ENCODE results near the gene POLL. TPM values are rescaled to one million over a fixed set of nuclear protein-coding genes. Genes with fewer than 3 reads are reported as not detected.

The POLL gene
- total and polyA plus RNA-seq, 8 donors = 18.2 to 81.1 (median 30.6) TPM

- TF ChIP-seq, protein P1, sequence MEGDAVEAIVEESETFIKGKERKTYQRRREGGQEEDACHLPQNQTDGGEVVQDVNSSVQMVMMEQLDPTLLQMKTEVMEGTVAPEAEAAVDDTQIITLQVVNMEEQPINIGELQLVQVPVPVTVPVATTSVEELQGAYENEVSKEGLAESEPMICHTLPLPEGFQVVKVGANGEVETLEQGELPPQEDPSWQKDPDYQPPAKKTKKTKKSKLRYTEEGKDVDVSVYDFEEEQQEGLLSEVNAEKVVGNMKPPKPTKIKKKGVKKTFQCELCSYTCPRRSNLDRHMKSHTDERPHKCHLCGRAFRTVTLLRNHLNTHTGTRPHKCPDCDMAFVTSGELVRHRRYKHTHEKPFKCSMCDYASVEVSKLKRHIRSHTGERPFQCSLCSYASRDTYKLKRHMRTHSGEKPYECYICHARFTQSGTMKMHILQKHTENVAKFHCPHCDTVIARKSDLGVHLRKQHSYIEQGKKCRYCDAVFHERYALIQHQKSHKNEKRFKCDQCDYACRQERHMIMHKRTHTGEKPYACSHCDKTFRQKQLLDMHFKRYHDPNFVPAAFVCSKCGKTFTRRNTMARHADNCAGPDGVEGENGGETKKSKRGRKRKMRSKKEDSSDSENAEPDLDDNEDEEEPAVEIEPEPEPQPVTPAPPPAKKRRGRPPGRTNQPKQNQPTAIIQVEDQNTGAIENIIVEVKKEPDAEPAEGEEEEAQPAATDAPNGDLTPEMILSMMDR (IDR thresholded peaks at IDR 0.05) = no peak
- Histone ChIP-seq H3K9me3 (no peaks in the 10 kb centered on the region), H3K4me3 (no peak overlapping the region), H3K27ac (no peak overlapping the region), H3K27me3 (no peaks in the 10 kb centered on the region), H3K36me3 (peaks cover 0 to 16% (median 0%) of the 10 kb centered on the region in 3 donors), H3K4me1 (no peaks in the 10 kb centered on the region)
- no peak for ATAC-seq
- FAIRE-seq = no peak
- DNase-seq = no peak
- intact Hi-C loops (cut with DNase I) = loop anchor here in 1 of 3 donors (10.0 kb wide), 2 partner anchors 303 to 363 kb away; no protein-coding TSS in a partner anchor
- WGBS, 2 donors = 86 to 92% methylated on average over 5 of the region's 5 CpGs
Observed at GRCh38 chr10:101578192-101578591, 9.9 kb downstream of the POLL start.

DNA sequence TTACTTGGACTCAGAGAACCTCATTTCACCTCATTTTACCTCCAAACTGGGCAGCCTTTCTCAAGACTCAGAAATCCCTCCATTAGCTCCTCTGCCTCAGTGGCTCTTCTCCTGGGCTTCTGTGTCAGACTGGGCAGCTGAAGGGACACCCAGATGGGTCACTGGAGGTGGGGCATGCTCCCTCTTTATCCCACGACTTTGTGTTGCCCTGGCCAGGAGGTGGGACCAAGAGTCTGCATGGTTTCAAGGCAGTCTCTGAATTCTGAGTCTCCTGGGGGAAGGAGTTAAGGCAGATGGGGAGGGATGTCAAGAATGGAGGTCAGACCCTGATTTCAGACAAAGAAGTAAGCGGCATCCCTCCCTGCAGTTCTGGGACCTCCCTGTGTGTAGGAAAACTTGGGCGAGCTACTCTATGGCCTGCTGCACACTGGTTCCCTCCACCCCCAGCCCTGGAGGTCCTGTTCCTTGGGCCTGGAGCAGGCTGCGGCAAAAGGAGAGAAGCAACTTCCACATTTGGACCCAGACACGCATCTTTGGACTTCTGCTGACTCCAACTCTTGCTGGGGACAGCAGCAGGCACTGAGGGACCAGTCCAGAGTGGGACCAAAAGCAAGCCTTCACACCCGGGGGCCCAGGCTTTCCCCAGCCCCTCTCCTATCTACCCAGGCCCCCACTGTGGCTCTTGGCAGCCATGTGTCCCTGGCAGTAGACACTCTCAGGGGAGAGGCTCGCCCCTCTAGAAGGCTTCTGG, 10.8 kb downstream of the POLL start:
- no peak for ATAC-seq
- DNase-seq = no peak
- Histone ChIP-seq H3K4me3 (no peak overlapping the region), H3K4me1 (no peaks in the 10 kb centered on the region), H3K9me3 (no peaks in the 10 kb centered on the region), H3K27me3 (no peaks in the 10 kb centered on the region), H3K27ac (no peak overlapping the region), H3K36me3 (peaks cover 0 to 16% (median 0%) of the 10 kb centered on the region in 3 donors)
- intact Hi-C loops (cut with DNase I) = loop anchor here in 1 of 3 donors (10.0 kb wide), 2 partner anchors 302 to 362 kb away; no protein-coding TSS in a partner anchor
- TF ChIP-seq, protein P1 (IDR thresholded peaks at IDR 0.05) = no peak
- 86 to 89% methylated on average over 7 of the region's 7 CpGs for WGBS, 2 donors
- FAIRE-seq = no peak

- TF ChIP-seq, protein P1 (IDR thresholded peaks at IDR 0.05) = no peak
- H3K27me3 ChIP-seq = no peaks in the 10 kb centered on the region
- no peak for ATAC-seq
- intact Hi-C loops (cut with DNase I) = loop anchor here in 1 of 3 donors (10.0 kb wide), 2 partner anchors 302 to 362 kb away; no protein-coding TSS in a partner anchor
- no peaks in the 10 kb centered on the region for H3K9me3 ChIP-seq
- WGBS, 2 donors = 89 to 91% methylated on average over 7 of the region's 7 CpGs
- H3K27ac ChIP-seq = no peak overlapping the region
- no peak for DNase-seq
- H3K36me3 ChIP-seq = peaks cover 0 to 16% (median 0%) of the 10 kb centered on the region in 3 donors
- no peak for FAIRE-seq
- no peaks in the 10 kb centered on the region for H3K4me1 ChIP-seq
- H3K4me3 ChIP-seq = no peak overlapping the region
Observed at GRCh38 chr10:101576211-101576863, 11.7 kb downstream of the POLL start.

DNA sequence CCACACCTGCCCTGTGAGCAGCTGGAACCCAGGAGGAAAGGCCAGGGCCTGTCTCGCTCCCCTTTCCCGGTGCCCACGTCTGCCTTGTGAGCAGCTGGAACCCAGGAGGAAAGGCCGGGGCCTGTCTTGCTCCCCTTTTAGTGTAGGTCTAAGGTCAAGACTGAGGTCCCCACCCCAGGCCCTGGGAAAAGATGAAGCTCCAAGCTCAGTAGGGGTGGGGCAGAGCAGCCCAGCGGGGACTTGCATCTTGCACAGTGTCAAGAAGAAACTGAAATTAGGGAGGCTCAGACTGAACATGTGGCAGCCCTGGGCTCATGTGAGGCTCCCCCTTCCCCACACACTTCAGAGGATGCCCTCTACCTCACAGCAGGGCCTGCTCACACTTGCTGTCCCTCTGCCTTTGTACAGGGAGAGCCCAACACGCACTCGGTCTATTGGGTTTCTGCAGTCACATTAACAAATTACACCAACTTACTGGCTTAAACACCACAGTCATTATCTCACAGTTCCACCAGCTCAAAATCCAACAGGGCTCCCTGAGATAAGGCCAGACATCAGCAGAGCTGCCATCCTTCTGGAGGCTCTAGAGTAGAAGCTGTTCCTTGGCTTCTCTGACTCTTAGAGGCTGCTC, 12.4 kb downstream of the POLL start:
- Histone ChIP-seq H3K27ac (no peak overlapping the region), H3K27me3 (no peaks in the 10 kb centered on the region), H3K4me1 (peaks cover 0 to 2% (median 0%) of the 10 kb centered on the region in 3 donors), H3K4me3 (no peak overlapping the region), H3K9me3 (no peaks in the 10 kb centered on the region), H3K36me3 (peaks cover 0 to 16% (median 0%) of the 10 kb centered on the region in 3 donors)
- no peak for ATAC-seq
- FAIRE-seq = no peak
- 89 to 95% methylated on average over 7 of the region's 7 CpGs for WGBS, 2 donors
- TF ChIP-seq, protein P1 (IDR thresholded peaks at IDR 0.05) = no peak
- no peak for DNase-seq
- intact Hi-C loops (cut with DNase I) = loop anchor here in 1 of 3 donors (10.0 kb wide), 2 partner anchors 301 to 361 kb away; no protein-coding TSS in a partner anchor

Measured in pancreas (tissue), 10 donors.